Activated CD8-positive, alpha-beta T cell treated with anti-CD3 and anti-CD28 coated beads for 36 hours (primary cell): ENCODE data around the gene PHLDA3. TPM values are rescaled to one million over a fixed set of nuclear protein-coding genes. Genes with fewer than 3 reads are reported as not detected.

Experiments used
- ATAC-seq: fragments of 200-7000 bp; cut with Tn5 transposase; one replicate; pipeline ENCODE4 v1.10.0; 2021; ENCODE audit warnings: mild to moderate bottlenecking, moderate library complexity
- CTCF ChIA-PET: fragments of 350-600 bp; sonication (Branson Sonifier 250); formaldehyde crosslinking; loops from one replicate; lab custom pipeline; 2021; ENCODE audit warnings: antibody characterized with exemption; lab: Charles Lee
- POLR2A ChIA-PET: fragments of 350-600 bp; sonication (Branson Sonifier 250); formaldehyde crosslinking; loops from one replicate; lab custom pipeline; 2021; ENCODE audit warnings: antibody characterized with exemption; lab: Charles Lee
- DNase-seq: peaks from one replicate; pipeline ENCODE4 v3.0.0-alpha.2; 2020
- H3K27ac Mint-ChIP-seq: one replicate; pipeline ENCODE4 v1.8.0; 2021; ENCODE audit warnings: mild to moderate bottlenecking, mixed read lengths
- H3K27me3 Mint-ChIP-seq: one replicate; pipeline ENCODE4 v1.8.0; 2021; ENCODE audit warnings: mixed read lengths
- H3K36me3 Mint-ChIP-seq: one replicate; pipeline ENCODE4 v1.8.0; 2021; ENCODE audit warnings: low read depth, mixed read lengths
- H3K4me1 Mint-ChIP-seq: one replicate; pipeline ENCODE4 v1.8.0; 2021; ENCODE audit warnings: low read depth, mixed read lengths
- H3K4me3 Mint-ChIP-seq: one replicate; pipeline ENCODE4 v1.8.0; 2021; ENCODE audit warnings: mild to moderate bottlenecking, moderate library complexity, mixed read lengths
- H3K9me3 Mint-ChIP-seq: one replicate; pipeline ENCODE4 v1.8.0; 2021; ENCODE audit warnings: mixed read lengths
- CTCF ChIP-seq: fragments of 200-600 bp; IDR thresholded peaks from one replicate; pipeline ENCODE4 v1.8.0; 2022; ENCODE audit warnings: antibody characterized with exemption, mild to moderate bottlenecking
- intact Hi-C: fragments of 100-400 bp; cut with micrococcal nuclease; formaldehyde crosslinking; loops from one replicate; pipeline ENCODE4 v1.10.0; 2022
- total RNA-seq, 2 experiments: library from RNA; stranded (reverse); gene quantifications; one replicate each; pipeline ENCODE4 v1.2.3, GENCODE V29; 2021

Gene PHLDA3
- total RNA-seq, 2 experiments from 2014 or later = 6.2 to 7.9 TPM

GRCh38 chr1:201436969-201437368 is 32.0 kb downstream of the PHLDA3 start:
- no peak for DNase-seq
- Mint-ChIP-seq H3K27me3 (peaks cover 19% of the 10 kb centered on the region), H3K4me3 (no peak overlapping the region), H3K36me3 (no peaks in the 10 kb centered on the region), H3K9me3 (no peaks in the 10 kb centered on the region), H3K4me1 (peaks cover 6% of the 10 kb centered on the region), H3K27ac (no peak overlapping the region)
- no peak for ATAC-seq
- intact Hi-C loops = no loop called here
- ChIA-PET CTCF (interaction anchor here (1.0 to 5.3 kb wide), 5 partner anchors 12 to 76 kb away, joined by 3 to 76 read pairs (median 30); partner anchors contain the start of gene PHLDA3), POLR2A (no interaction called here)
- TF ChIP-seq CTCF = no peak

GRCh38 chr1:201436393-201436792 is 32.6 kb downstream of the PHLDA3 start:
- TF ChIP-seq CTCF = no peak
- ATAC-seq (no peak), DNase-seq (no peak)
- Mint-ChIP-seq H3K9me3 (no peaks in the 10 kb centered on the region), H3K4me3 (no peak overlapping the region), H3K27ac (no peak overlapping the region), H3K27me3 (peaks cover 17% of the 10 kb centered on the region), H3K4me1 (peaks cover 6% of the 10 kb centered on the region), H3K36me3 (no peaks in the 10 kb centered on the region)
- CTCF ChIA-PET = interaction anchor here (0.7 to 5.3 kb wide), 14 partner anchors 12 to 260 kb away, joined by 3 to 76 read pairs (median 5); partner anchors contain the start of gene PHLDA3
- POLR2A ChIA-PET = interaction anchor here (0.9 kb wide), 1 partner anchor 74 kb away, joined by 3 read pairs; no protein-coding TSS in a partner anchor
- intact Hi-C loops = no loop called here

- H3K4me1 Mint-ChIP-seq = peaks cover 6% of the 10 kb centered on the region
- CTCF ChIA-PET = interaction anchor here (0.9 to 5.3 kb wide), 3 partner anchors 15 to 363 kb away, joined by 3 to 76 read pairs (median 3); no protein-coding TSS in a partner anchor
- intact Hi-C loops = no loop called here
- DNase-seq (no peak), ATAC-seq (no peak)
- H3K27me3 Mint-ChIP-seq = peaks cover 19% of the 10 kb centered on the region
- no peaks in the 10 kb centered on the region for H3K9me3 Mint-ChIP-seq
- no peaks in the 10 kb centered on the region for H3K36me3 Mint-ChIP-seq
- no peak overlapping the region for H3K4me3 Mint-ChIP-seq
- POLR2A ChIA-PET = no interaction called here
- no peak overlapping the region for H3K27ac Mint-ChIP-seq
- TF ChIP-seq CTCF = no peak
These were observed 34.7 kb downstream of the PHLDA3 start for GRCh38 chr1:201434266-201434665.

- Mint-ChIP-seq H3K27me3 (peaks cover 19% of the 10 kb centered on the region), H3K4me3 (no peak overlapping the region), H3K4me1 (peaks cover 6% of the 10 kb centered on the region), H3K27ac (no peak overlapping the region), H3K9me3 (no peaks in the 10 kb centered on the region), H3K36me3 (no peaks in the 10 kb centered on the region)
- intact Hi-C loops = no loop called here
- DNase-seq (no peak), ATAC-seq (no peak)
- ChIA-PET CTCF (interaction anchor here (0.9 to 5.3 kb wide), 5 partner anchors 15 to 363 kb away, joined by 3 to 76 read pairs (median 6); no protein-coding TSS in a partner anchor), POLR2A (no interaction called here)
- no peak for TF ChIP-seq CTCF
These were observed 35.4 kb downstream of the PHLDA3 start for GRCh38 chr1:201433609-201434008.

- ATAC-seq (no peak), DNase-seq (no peak)
- TF ChIP-seq CTCF = no peak
- Mint-ChIP-seq H3K36me3 (no peaks in the 10 kb centered on the region), H3K4me3 (no peak overlapping the region), H3K27me3 (peaks cover 9% of the 10 kb centered on the region), H3K9me3 (no peaks in the 10 kb centered on the region), H3K4me1 (peaks cover 6% of the 10 kb centered on the region), H3K27ac (no peak overlapping the region)
- POLR2A ChIA-PET = no interaction called here
- CTCF ChIA-PET = interaction anchor here (0.9 to 1.3 kb wide), 5 partner anchors 12 to 82 kb away, joined by 3 to 5 read pairs (median 4); no protein-coding TSS in a partner anchor
- intact Hi-C loops = no loop called here
These were observed 38.2 kb downstream of the PHLDA3 start for GRCh38 chr1:201430776-201431175.
